Activated CD8-positive, alpha-beta memory T cell treated with anti-CD3 and anti-CD28 coated beads for 36 hours (primary cell): ENCODE measurements around the gene MSL3B.
"Not testable (repeated sequence)": the region's sequence is repeated elsewhere in the genome, so short reads cannot be mapped to it uniquely, and the experiment has no call there.

ENCODE experiments used
- CTCF ChIA-PET: fragments of 350-600 bp; sonication (Branson Sonifier 250); formaldehyde crosslinking; loops from one replicate; lab custom pipeline; 2021; ENCODE audit warnings: antibody characterized with exemption; lab: Charles Lee
- POLR2A ChIA-PET: fragments of 350-600 bp; sonication (Branson Sonifier 250); formaldehyde crosslinking; loops from one replicate; lab custom pipeline; 2021; ENCODE audit warnings: antibody characterized with exemption; lab: Charles Lee

The MSL3B gene

DNA sequence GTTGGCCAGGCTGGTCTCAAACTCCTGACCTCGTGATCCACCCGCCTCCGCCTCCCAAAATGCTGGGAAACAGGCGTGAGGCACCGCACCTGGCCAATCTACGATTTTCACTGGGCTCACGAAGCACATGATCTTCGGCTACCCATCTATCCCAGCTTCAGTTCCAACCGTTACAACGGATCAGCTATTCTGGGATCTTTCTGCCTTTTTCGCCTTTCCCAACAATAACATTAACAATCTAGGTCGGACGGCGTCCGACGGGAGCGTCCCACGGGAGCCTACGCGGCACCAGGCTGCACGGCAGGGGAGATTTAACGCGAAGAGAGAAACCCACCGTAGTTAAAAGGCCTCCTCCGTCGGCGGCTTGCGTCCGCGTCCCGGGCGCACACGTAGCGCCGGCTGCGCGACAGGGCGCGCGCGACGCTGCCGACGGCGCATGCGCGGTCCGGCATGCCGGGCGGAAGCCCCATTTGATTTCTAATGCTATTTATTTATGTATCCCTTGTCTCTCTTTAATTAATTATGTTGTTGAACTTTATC is at the start of gene MSL3B:
MSL3B (minus strand) TSS at position 394 of the 540 bp plus-strand sequence.
- POLR2A ChIA-PET: interaction anchor here (0.7 kb wide), 1 partner anchor 138 kb away, joined by 5 read pairs; no protein-coding TSS in a partner anchor
- CTCF ChIA-PET: interaction anchor here (2.2 kb wide), 1 partner anchor 11 kb away, joined by 9 read pairs; no protein-coding TSS in a partner anchor

GRCh38 chr2:233917116-233917515 is 48.9 kb upstream of the MSL3B start, which contains the start of gene TRPM8:
Gene TRPM8, plus strand, starts transcription at chr2:233917373. Its CDS starts 9,165 bp downstream, at chr2:233926538.
- ChIA-PET POLR2A (no interaction called here), CTCF (interaction anchor here (0.6 kb wide), 1 partner anchor 60 kb away, joined by 3 read pairs; no protein-coding TSS in a partner anchor)

GRCh38 chr2:233915128-233915527 is 46.9 kb upstream of the MSL3B start:
- POLR2A ChIA-PET: no interaction called here
- CTCF ChIA-PET: interaction anchor here (1.0 kb wide), 1 partner anchor 58 kb away, joined by 3 read pairs; no protein-coding TSS in a partner anchor

DNA sequence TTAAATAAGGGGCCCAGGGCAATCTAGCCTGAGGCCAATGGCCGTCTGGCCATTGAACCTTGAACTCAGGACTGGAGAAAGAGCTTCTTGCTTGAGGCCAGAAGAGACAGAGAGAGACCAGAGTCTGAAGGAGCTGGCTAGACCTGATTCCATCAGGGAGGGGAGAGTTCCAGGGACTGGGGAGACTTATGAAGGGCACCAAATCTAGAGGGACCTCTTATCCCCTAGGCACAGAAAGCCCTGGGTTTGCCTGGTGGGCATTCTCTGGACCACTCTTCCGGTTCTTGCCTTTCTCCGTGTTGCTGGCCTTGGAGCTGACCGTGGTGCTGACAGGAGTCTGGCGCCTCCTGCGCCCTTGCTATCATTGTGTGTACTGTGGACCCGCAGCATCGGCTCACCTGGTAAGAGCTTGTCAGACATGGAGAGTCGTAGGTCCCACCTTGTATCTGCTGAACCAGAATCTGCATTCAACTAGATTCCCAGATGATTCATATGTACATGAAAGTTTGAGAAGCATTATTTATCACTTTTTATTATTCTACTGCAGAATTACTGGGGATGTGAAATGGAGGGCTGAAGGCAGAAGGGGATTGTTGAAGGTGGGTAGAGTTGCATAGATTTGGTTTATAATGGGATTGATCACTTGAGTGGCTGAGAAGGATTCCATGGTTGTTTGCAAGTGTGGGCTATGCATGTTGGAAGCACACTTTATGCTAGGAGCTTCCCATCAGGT is 44.7 kb upstream of the MSL3B start:
- CTCF ChIA-PET: no interaction called here
- POLR2A ChIA-PET: no interaction called here

DNA sequence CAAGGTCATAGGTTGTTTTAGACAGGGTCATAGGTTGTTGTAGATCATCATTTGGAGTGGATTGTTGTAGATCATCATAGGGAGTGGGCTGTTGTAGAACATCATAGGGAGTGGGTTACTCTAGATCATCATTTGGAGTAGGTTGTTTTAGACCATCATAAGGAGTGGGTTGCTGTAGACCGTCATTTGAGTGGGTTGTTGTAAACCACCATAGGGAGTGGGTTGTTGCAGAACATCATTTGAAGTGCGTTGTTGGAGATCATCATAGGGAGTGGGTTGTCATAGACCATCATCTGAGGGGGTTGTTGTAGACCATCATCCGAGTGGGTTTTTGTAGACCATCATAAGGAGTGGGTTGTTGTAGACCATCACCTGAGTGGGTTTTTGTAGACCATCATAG is 39.4 kb upstream of the MSL3B start:
- ChIA-PET POLR2A (no interaction called here), CTCF (no interaction called here)

GRCh38 chr2:233905945-233906344 is 37.8 kb upstream of the MSL3B start:
- ChIA-PET CTCF (no interaction called here), POLR2A (no interaction called here)

- ChIA-PET POLR2A (no interaction called here), CTCF (no interaction called here)
Measured at GRCh38 chr2:233901884-233902283, 33.7 kb upstream of the MSL3B start.

GRCh38 chr2:233901367-233901766 is 33.2 kb upstream of the MSL3B start:
- POLR2A ChIA-PET: no interaction called here
- CTCF ChIA-PET: no interaction called here

DNA sequence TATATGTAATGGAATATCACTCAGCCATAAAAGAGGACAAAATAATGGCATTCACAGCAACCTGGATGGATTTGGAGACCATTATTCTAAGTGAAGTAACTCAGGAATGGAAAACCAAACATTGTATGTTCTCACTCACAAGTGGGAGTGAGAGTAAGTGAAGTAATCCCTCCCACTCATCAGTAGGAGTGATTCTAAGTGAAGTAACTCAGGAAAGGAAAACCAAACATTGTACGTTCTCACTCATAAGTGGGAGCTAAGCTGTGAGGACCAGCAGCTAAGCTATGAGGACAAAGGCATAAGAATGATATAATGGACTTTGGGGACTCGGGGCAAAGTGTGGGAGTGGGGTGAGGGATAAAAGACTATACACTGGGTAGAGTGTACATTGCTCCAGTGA is 28.1 kb upstream of the MSL3B start:
- CTCF ChIA-PET, POLR2A ChIA-PET: not testable (repeated sequence)

- ChIA-PET CTCF (no interaction called here), POLR2A (no interaction called here)
Measured at GRCh38 chr2:233892793-233893192, 24.6 kb upstream of the MSL3B start.

DNA sequence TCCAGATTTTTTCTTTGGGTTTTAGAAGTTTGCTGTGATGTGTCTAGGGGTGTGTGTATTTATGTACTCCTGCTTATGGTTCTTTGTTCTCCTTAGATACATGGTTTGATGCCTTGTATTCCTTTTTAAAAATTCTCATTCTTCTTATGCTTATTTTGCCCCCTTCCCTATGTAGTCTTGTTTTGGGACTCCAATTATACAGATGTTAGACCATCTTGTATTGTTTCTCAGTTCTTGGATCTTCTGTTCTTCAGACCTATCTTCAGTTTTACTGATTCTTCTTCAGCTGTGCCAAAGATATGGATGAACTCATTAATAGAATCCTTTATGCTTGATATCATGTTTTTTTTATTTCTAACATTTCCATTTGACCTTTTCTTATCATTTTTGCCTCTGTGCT is 14.2 kb upstream of the MSL3B start:
- POLR2A ChIA-PET: no interaction called here
- CTCF ChIA-PET: interaction anchor here (1.2 kb wide), 1 partner anchor 25 kb away, joined by 3 read pairs; no protein-coding TSS in a partner anchor

DNA sequence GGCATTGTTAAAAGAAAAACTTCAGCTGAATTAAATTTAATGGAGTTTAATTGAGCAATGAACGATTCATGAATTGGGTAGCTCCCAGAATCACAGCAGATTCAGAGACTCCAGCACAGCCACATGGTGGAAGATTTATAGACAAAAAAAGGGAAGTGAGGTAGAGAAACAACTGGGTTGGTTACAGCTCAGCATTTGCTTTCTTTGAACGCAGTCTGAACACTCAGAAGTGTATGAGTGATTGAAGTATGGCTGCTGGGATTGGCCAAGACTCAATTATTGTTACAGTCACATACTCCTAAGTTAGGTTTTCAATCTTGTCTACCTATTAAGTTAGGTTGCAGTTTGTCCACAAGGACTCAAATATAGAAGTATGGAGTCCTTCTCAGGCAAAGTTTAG is 3.9 kb upstream of the MSL3B start:
- CTCF ChIA-PET: not testable (repeated sequence)

DNA sequence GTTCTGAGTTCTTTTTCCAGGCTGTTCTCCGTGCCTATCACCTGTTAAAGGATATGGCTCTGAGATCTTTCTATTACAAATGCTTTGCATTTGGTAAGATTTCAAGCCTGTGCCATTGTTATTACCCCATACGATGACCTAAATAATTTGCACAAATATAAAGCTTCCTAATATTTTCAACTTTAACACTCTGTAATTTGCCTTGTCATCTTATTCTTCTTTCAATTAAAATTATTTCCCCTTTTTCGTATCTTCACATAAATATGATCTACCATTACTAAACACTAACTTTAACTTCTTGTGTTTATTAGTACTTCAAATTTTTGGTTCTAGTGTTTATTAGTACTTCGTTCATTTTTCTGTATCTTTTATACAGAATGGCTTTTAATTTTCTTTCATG is 3.2 kb upstream of the MSL3B start:
- POLR2A ChIA-PET: no interaction called here
- CTCF ChIA-PET: no interaction called here

More for the DNA sequence above, 3.9 kb upstream of the MSL3B start:
- POLR2A ChIA-PET: not testable (repeated sequence)

DNA sequence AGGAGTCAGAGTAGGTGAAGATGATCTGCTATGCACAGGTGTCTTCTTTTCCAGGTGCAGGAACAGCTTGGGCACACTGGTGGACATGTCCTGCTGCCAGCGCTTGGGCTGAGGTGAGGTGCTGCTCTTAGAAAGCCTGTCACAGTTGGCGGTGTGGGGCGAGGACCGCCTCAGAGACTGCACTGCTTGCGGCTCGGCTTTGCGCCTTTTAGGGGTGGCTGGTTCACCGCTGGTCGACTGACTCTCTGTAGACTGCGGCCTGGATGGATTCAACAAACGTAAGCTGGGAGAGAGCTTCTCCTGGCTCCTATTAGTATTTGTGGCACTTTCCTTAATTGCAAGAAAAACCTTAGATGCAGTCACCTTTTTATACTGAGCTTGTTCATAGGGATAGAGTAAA is 1.7 kb downstream of the MSL3B start:
- POLR2A ChIA-PET: no interaction called here
- CTCF ChIA-PET: interaction anchor here (0.6 to 2.2 kb wide), 2 partner anchors 9 to 489 kb away, joined by 3 to 9 read pairs; no protein-coding TSS in a partner anchor

- ChIA-PET POLR2A (no interaction called here), CTCF (interaction anchor here (2.2 kb wide), 1 partner anchor 8 kb away, joined by 9 read pairs; no protein-coding TSS in a partner anchor)
Measured at GRCh38 chr2:233865838-233866237, 2.3 kb downstream of the MSL3B start.

- CTCF ChIA-PET: no interaction called here
- POLR2A ChIA-PET: no interaction called here
Measured at GRCh38 chr2:233862261-233862768, 5.9 kb downstream of the MSL3B start.

DNA sequence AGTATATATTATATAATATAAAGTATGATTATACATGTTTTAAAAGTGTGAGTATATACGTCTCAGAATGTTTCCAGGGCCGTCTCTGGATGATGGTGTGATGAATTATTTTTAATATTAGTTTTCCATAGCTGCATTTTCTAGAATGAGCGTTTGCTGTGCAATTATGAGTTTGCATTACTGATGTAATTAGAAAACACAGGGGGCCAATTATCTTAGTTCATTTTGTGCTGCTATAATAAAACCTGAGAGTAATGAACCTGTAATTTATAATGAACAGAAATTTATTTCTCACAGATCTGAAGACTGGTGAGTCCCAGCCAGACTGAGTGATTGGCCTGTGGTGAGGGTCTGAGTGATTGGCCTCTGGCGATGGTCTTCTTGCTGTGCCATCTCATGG is 9.9 kb downstream of the MSL3B start:
- ChIA-PET CTCF (interaction anchor here (0.9 to 2.5 kb wide), 2 partner anchors 9 to 18 kb away, joined by 3 to 9 read pairs; no protein-coding TSS in a partner anchor), POLR2A (no interaction called here)

GRCh38 chr2:233857511-233858141 is 10.6 kb downstream of the MSL3B start:
- CTCF ChIA-PET: interaction anchor here (0.6 to 2.5 kb wide), 6 partner anchors 9 to 60 kb away, joined by 3 to 9 read pairs (median 3); no protein-coding TSS in a partner anchor
- POLR2A ChIA-PET: no interaction called here

DNA sequence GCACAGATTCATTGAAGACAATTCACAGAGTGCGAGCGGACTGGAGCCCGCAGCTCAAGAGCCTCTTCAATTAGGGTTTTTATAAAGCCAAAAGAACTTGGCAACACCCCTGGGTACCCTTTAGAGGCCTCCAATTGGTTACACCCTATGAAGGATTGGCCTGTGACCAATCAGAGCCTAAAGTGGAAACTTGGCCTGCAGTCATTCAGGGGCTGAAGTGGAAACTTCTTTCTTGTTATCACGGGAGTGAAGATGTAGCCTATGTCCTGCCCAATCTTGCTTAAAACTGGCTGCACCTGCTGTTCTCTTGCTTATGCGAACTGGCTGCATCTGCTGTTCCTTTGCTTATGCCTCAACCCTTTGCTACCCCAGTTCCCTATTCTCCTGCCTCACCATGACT is 12.0 kb downstream of the MSL3B start:
- ChIA-PET CTCF (interaction anchor here (1.5 to 2.5 kb wide), 3 partner anchors 9 to 58 kb away, joined by 3 to 9 read pairs (median 3); no protein-coding TSS in a partner anchor), POLR2A (interaction anchor here (0.5 kb wide), 1 partner anchor 8 kb away, joined by 4 read pairs; no protein-coding TSS in a partner anchor)
